Epithelial cell of esophagus (primary cell): Measurements from ENCODE around the gene MFSD8.
A peak's percentile ranks its signal among the peaks of the same experiment; 100 is the strongest.

ENCODE experiments used
- DNase-seq: peaks from one replicate; pipeline ENCODE4 v3.0.0; 2010; ENCODE audit warnings: low read depth
- H3K4me3 ChIP-seq: 2 replicates; pipeline ENCODE4 v1.5.1; 2011; ENCODE audit warnings: mild to moderate bottlenecking, low read length, control low read depth
- TF ChIP-seq, protein P1 (sequence below): IDR thresholded peaks from 2 replicates; pipeline ENCODE4 v1.5.1; 2011; ENCODE audit warnings: low read depth, mild to moderate bottlenecking, low read length, control low read depth, inconsistent platforms; ENCODE audit not compliant: insufficient read depth; ENCODE audit errors: missing control alignments

MFSD8 gene

DNA sequence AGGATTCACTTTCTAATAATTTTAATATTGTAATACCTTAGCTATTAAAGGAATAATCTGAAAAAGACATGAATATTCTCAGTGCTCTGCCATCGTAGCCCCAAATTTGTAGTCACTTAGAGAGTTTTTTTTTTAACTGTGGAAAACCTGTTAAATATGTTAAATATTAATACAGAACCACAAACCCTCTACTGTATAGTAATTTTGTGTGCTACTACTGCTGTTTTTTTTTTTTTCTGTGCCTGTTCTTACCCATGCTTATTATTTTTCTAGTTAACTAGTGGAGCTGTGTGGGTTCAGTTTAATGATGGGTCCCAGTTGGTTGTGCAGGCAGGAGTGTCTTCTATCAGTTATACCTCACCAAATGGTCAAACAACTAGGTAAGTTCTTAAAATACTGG lies 68.4 kb downstream of the MFSD8 start:
- no peak overlapping the region for H3K4me3 ChIP-seq
- TF ChIP-seq, protein P1, sequence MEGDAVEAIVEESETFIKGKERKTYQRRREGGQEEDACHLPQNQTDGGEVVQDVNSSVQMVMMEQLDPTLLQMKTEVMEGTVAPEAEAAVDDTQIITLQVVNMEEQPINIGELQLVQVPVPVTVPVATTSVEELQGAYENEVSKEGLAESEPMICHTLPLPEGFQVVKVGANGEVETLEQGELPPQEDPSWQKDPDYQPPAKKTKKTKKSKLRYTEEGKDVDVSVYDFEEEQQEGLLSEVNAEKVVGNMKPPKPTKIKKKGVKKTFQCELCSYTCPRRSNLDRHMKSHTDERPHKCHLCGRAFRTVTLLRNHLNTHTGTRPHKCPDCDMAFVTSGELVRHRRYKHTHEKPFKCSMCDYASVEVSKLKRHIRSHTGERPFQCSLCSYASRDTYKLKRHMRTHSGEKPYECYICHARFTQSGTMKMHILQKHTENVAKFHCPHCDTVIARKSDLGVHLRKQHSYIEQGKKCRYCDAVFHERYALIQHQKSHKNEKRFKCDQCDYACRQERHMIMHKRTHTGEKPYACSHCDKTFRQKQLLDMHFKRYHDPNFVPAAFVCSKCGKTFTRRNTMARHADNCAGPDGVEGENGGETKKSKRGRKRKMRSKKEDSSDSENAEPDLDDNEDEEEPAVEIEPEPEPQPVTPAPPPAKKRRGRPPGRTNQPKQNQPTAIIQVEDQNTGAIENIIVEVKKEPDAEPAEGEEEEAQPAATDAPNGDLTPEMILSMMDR, result no peak
- no peak for DNase-seq

DNA sequence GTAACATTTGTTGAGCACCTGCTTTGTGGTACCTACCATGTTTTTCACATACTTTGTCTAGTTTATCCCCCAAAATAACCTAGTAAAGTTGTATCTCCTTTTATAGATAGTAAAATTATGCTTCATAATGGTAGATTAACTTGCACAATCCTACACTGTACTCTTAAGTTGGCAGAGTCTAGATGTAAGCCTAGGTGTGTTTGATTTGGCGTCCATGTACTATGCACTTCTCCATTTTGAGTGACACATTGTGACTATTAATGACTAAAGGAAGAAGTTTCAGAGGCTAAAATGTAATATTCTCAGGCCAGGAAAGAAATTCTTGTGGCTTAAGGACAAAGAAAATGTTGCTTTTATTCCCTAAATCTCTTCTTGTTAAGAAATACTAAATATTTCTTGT lies 68.9 kb downstream of the MFSD8 start:
- H3K4me3 ChIP-seq, result no peak overlapping the region
- DNase-seq, result no peak
- TF ChIP-seq, protein P1, result no peak

DNA sequence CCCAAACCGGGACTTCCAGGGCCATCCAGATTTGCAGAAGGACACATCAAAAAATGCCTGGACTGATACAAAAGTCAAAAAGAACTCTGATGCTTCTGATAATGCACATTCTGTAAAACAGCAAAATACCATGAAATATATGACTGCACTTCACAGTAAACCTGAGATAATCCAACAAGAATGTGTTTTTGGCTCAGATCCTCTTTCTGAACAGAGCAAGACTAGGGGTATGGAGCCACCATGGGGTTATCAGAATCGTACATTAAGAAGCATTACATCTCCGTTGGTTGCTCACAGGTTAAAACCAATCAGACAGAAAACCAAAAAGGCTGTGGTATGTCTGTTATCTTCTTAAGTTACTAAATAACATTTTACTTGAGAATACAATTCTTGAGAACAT lies 75.1 kb downstream of the MFSD8 start:
- H3K4me3 ChIP-seq, result no peak overlapping the region
- DNase-seq, result no peak
- TF ChIP-seq, protein P1, result no peak

DNA sequence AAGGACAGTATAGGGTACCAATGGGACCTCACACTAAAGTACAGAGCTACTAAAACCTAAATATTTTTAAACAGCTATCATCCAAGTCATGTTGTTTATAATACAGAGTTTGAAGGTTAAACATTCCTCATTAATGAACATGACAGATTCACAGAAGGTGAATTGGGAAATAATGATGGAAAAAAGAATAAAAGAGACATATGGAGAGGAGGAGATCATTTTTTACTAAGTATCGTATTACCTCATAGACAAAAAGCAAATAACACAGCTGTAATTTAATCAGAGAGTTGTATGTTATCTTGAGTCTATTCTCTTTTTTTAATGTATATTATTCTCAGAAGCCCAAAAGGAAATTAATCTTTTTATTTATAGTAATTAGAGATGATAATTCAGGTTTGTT lies 76.4 kb downstream of the MFSD8 start:
- no peak overlapping the region for H3K4me3 ChIP-seq
- TF ChIP-seq, protein P1, result no peak

DNA sequence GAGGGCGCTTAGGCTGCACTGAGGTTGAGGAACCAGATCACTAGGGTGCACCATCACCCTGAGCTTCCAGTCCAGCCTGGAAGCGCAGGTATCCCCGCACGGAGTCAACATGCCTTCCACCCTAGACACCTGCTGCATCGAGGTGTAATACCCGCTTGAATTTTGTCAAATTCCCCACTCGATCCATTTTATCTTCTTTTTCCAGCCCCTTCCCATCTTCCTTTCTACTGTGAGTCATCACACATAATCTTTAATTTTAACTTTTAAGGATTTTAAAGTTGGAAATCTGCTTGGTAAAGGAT lies 83.5 kb downstream of the MFSD8 start:
- no peak for DNase-seq
- H3K4me3 ChIP-seq, result peak overlapping the region; percentile 92
- TF ChIP-seq, protein P1, result no peak

More for the DNA sequence above, 76.4 kb downstream of the MFSD8 start:
- DNase-seq, result no peak

DNA sequence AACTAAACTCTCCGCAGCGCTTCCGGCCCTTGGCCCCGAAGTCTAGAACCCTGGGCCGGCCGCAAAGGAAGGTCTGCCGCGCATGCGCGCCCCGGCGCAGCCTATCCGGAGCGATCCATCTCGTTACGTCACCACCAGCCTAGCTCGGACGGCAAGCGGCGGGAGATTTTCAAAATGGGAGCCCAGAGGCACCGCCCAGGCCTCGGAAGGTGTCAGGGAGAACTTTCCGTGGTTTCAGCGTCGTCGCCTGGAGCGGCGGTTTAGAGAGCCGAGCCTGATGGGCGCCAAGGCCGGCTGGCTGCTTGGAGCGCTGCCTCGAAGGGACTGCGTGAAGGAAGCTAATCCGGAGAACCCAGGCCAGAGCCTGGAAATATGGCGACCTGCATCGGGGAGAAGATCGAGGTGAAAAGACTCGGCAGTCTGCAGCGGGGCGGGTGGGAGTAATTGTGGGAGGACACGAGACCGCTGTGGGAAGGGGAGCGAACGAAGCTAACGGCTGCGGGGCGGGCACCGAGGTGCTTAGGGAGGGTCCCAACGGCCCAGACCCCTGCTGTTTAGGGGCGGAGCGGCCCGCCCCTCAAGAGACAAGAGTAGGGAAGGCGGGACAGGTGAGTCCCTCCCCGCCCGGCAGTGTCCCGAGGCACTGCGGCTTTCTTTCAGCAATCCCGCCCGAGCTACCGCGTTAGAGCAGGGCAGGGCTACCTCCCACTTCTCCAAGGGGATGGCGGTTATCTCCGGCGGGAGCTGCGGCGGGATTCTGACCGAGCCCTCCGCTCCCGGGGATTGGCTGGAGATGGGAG lies 84.0 kb downstream of the MFSD8 start, which contains the start of gene PLK4:
Gene PLK4, plus strand, starts transcription at position 131 of the 800 bp plus-strand sequence. Its CDS starts 242 bp downstream, at position 373.
- peak within 1 kb of the TSS; percentile 92 for H3K4me3 ChIP-seq
- TF ChIP-seq, protein P1, result no peak
- DNase-seq, result peak; percentile 95

DNA sequence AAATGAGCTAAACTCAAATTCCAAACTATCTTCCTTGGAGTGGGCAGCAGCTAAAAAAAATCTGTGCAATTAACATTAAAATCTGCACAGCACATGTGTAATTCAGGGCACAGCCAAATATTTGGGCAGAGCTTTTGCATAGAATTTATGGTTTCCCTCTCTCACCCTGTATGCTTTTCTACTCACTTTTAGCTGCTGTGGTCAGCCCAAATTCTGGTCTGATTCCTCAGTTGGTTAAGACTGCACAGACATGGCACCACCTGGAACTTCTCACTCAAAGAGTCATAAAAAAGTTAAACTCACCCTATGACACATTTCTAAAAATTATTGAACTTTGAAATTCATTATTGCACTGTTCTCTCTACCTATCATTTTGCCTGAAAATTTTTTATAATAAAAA lies 89.2 kb downstream of the MFSD8 start:
- no peak overlapping the region for H3K4me3 ChIP-seq
- no peak for DNase-seq
- TF ChIP-seq, protein P1, result no peak
